Measurements from ENCODE around the gene CLBA1. TPM values are rescaled to one million over a fixed set of nuclear protein-coding genes. Genes with fewer than 3 reads are reported as not detected.

CLBA1 gene
- total RNA-seq, 1 experiment from 2014 or later = 14.8 TPM

GRCh38 chr14:104968541-104969401, 16.8 kb upstream of the CLBA1 start:
- no peak for TF ChIP-seq ELF1 (IDR thresholded peaks at IDR 0.05; ENCODE audit: borderline replicate concordance, low read depth)
- no peak for TF ChIP-seq TCF7L2 (IDR thresholded peaks at IDR 0.05; ENCODE audit: borderline replicate concordance, extremely low read depth, insufficient read depth, insufficient read length)
- no peak for TF ChIP-seq FOSL1 (IDR thresholded peaks at IDR 0.05; ENCODE audit: low read depth)
- peak; percentile 31; the same call in 1 of the 2 replicates for TF ChIP-seq POLR2AphosphoS5 (IDR thresholded peaks at IDR 0.05; ENCODE audit: low read depth, low read length)
- H3K27ac ChIP-seq (ENCODE audit: low read depth, low read length) = peak overlapping the region; percentile 98
- ATAC-seq (no peak), DNase-seq (ENCODE audit: low read depth, low spot score) (no peak)
- H3K9ac ChIP-seq (ENCODE audit: low read length) = peak overlapping the region; percentile 80
- H3K9me3 ChIP-seq (ENCODE audit: control insufficient read depth in 1 of 2, insufficient read depth in 1 of 2, low read depth in 1 of 2, low read length in 2 of 2) = no peaks in the 10 kb centered on the region
- no peak overlapping the region for H2AFZ ChIP-seq (ENCODE audit: low read depth, low read length, poor library complexity, severe bottlenecking)
- no TSS peak for BruUV-seq (replicated peaks)
- H3K27me3 ChIP-seq (ENCODE audit: insufficient read depth, low read length) = no peaks in the 10 kb centered on the region
- intact Hi-C loops (cut with micrococcal nuclease) = no loop called here
- ChIA-PET RAD21 (ENCODE audit: low non-redundant PET in 1 of 2, low total read pairs in 2 of 2, uncharacterized antibody in 2 of 2, unreplicated experiment in 2 of 2) (no interaction called here), CTCF (interaction anchor here (0.9 kb wide), 1 partner anchor 35 kb away, joined by 3 read pairs; no protein-coding TSS in a partner anchor), POLR2A (no interaction called here)
- peaks cover 55 to 75% of the 10 kb centered on the region in 2 experiments for H3K4me1 ChIP-seq (ENCODE audit: control insufficient read depth in 1 of 2, insufficient read depth in 2 of 2, low read length in 2 of 2)
- H3K9me2 ChIP-seq (ENCODE audit: insufficient read depth) = no peaks in the 10 kb centered on the region
- H3K4me2 ChIP-seq (ENCODE audit: low read length) = peak overlapping the region; percentile 90
- no peaks in the 10 kb centered on the region; a peak in 1 of 4 replicates for H3K36me3 ChIP-seq (ENCODE audit: control insufficient read depth in 1 of 2, insufficient read depth in 2 of 2, low read length in 2 of 2)
- H3K4me3 ChIP-seq (replicated peaks in 1 of 2; ENCODE audit: low read depth in 1 of 2, low read length in 2 of 2) = peak overlapping the region; percentile 61 to 68
- no peaks in the 10 kb centered on the region for H3K79me2 ChIP-seq (ENCODE audit: insufficient read depth, low read length)
- H4K20me1 ChIP-seq (ENCODE audit: insufficient read depth) = no peaks in the 10 kb centered on the region

GRCh38 chr14:104969741-104970230, 15.8 kb upstream of the CLBA1 start:
- ATAC-seq (no peak), DNase-seq (ENCODE audit: low read depth, low spot score) (no peak)
- POLR2A ChIA-PET = interaction anchor here (0.6 to 1.0 kb wide), 3 partner anchors 9 to 522 kb away, joined by 3 to 5 read pairs (median 4); partner anchors contain the start of gene CDCA4
- Histone ChIP-seq H3K27me3 (ENCODE audit: insufficient read depth, low read length) (no peaks in the 10 kb centered on the region), H2AFZ (ENCODE audit: low read depth, low read length, poor library complexity, severe bottlenecking) (no peak overlapping the region), H3K36me3 (ENCODE audit: control insufficient read depth in 1 of 2, insufficient read depth in 2 of 2, low read length in 2 of 2) (no peaks in the 10 kb centered on the region), H3K9me3 (ENCODE audit: control insufficient read depth in 1 of 2, insufficient read depth in 1 of 2, low read depth in 1 of 2, low read length in 2 of 2) (no peaks in the 10 kb centered on the region), H3K4me1 (ENCODE audit: control insufficient read depth in 1 of 2, insufficient read depth in 2 of 2, low read length in 2 of 2) (peaks cover 65 to 85% of the 10 kb centered on the region in 2 experiments), H3K9me2 (ENCODE audit: insufficient read depth) (no peaks in the 10 kb centered on the region), H4K20me1 (ENCODE audit: insufficient read depth) (no peaks in the 10 kb centered on the region), H3K4me3 (replicated peaks in 1 of 2; ENCODE audit: low read depth in 1 of 2, low read length in 2 of 2) (peak overlapping the region; percentile 61 to 68), H3K9ac (ENCODE audit: low read length) (peak overlapping the region; percentile 80), H3K4me2 (ENCODE audit: low read length) (peak overlapping the region; percentile 90), H3K27ac (ENCODE audit: low read depth, low read length) (peak overlapping the region; percentile 98), H3K79me2 (ENCODE audit: insufficient read depth, low read length) (no peaks in the 10 kb centered on the region)
- CTCF ChIA-PET = interaction anchor here (0.8 to 0.9 kb wide), 3 partner anchors 36 to 76 kb away, joined by 3 read pairs; no protein-coding TSS in a partner anchor
- TF ChIP-seq EZH2phosphoT487 (IDR thresholded peaks at IDR 0.05; ENCODE audit: borderline replicate concordance) (no peak), POLR2A (IDR thresholded peaks at IDR 0.05; ENCODE audit: borderline replicate concordance, extremely low read depth, insufficient read depth, insufficient read length) (no peak), ELF1 (IDR thresholded peaks at IDR 0.05; ENCODE audit: borderline replicate concordance, low read depth) (no peak), YY1 (IDR thresholded peaks at IDR 0.05; ENCODE audit: extremely low read depth, insufficient replicate concordance, low read depth, low read length) (no peak), ZFX (IDR thresholded peaks at IDR 0.05) (no peak), SRF (IDR thresholded peaks at IDR 0.05; ENCODE audit: low read depth) (no peak), ZBTB33 (IDR thresholded peaks at IDR 0.05; ENCODE audit: extremely low read depth, insufficient replicate concordance, low read length) (no peak), ATF3 (IDR thresholded peaks at IDR 0.05) (no peak), ZNF274 (IDR thresholded peaks at IDR 0.05; ENCODE audit: low read depth, low read length) (no peak), CEBPB (IDR thresholded peaks at IDR 0.05; ENCODE audit: low read depth) (no peak), TCF7L2 (IDR thresholded peaks at IDR 0.05; ENCODE audit: borderline replicate concordance, extremely low read depth, insufficient read depth, insufficient read length) (no peak), MAX (IDR thresholded peaks at IDR 0.05) (no peak)
- TSS peak; percentile 40 for BruUV-seq (replicated peaks)
- RAD21 ChIA-PET (ENCODE audit: low non-redundant PET in 1 of 2, low total read pairs in 2 of 2, uncharacterized antibody in 2 of 2, unreplicated experiment in 2 of 2) = interaction anchor here in 1 of 2 experiments (0.8 kb wide), 1 partner anchor 73 kb away, joined by 4 read pairs; no protein-coding TSS in a partner anchor
- intact Hi-C loops (cut with micrococcal nuclease) = loop anchor here (1.0 to 10.0 kb wide), 3 partner anchors 36 to 195 kb away; partner anchors contain the start of gene JAG2

Data from HCT116 (cell line).